Left colon (tissue), 2 donors: ENCODE measurements around the gene ESAM. TPM values are rescaled to one million over a fixed set of nuclear protein-coding genes. Genes with fewer than 3 reads are reported as not detected.

Source experiments
- ATAC-seq: fragments of 200-7000 bp; cut with Tn5 transposase; one replicate; pipeline ENCODE4 v1.9.1; 2020; ENCODE audit warnings: mild to moderate bottlenecking, moderate library complexity
- DNase-seq, 2 donors: peaks; one replicate each; pipeline ENCODE4 v3.0.0-alpha.2; 2020
- intact Hi-C, 2 donors: fragments of 100-400 bp; cut with DNase I in 1 of 2; cut with micrococcal nuclease in 1 of 2; formaldehyde crosslinking; loops; one replicate each; pipeline versions ENCODE4 v1.11.2 to v1.14.0; 2022; cut with DNase I, micrococcal nuclease
- long read RNA-seq: library from polyadenylated mRNA; unstranded; transcript quantifications from one replicate; pipeline ENCODE4 v2.0.0, GENCODE V29; 2021
- total RNA-seq, 2 donors: library from RNA; stranded (reverse); fragmentation: NEBNext Ultra II Directional; extraction: Animal tissue kit (Norgen Biotek cat#: 25700); gene quantifications; one replicate each; pipeline ENCODE4 v1.2.1, GENCODE V29; 2021
- donor health status: DM: no; HTN: no; CAD: no.
- donor health status: DM: yes; HTN: yes; CAD: no.

ESAM gene
- 1 to 10 TPM; 8.6 to 9.6 TPM for total RNA-seq
- long read RNA-seq, transcript ESAM-201 (7 exons, 1,826 nt), result major isoform, 8 of 17 reads
- long read RNA-seq, partial matches to known transcripts, result 3 of 17 reads
- long read RNA-seq, other reads (novel, unspliced or antisense), result 3 of 17 reads

- ATAC-seq (peak; percentile 69), DNase-seq (peak in 1 of 2 donors; percentile 84)
- intact Hi-C loops, result loop anchor here (2.0 to 10.0 kb wide), 3 partner anchors 73 to 91 kb away; partner anchors contain the start of genes SIAE (in 1 of the 2) and SPA17 (in 1 of the 2)
These were observed at the start of gene ESAM for GRCh38 chr11:124762105-124762623. ESAM (minus strand) TSS chr11:124762290; CDS start chr11:124762154, 136 bp downstream.

DNA sequence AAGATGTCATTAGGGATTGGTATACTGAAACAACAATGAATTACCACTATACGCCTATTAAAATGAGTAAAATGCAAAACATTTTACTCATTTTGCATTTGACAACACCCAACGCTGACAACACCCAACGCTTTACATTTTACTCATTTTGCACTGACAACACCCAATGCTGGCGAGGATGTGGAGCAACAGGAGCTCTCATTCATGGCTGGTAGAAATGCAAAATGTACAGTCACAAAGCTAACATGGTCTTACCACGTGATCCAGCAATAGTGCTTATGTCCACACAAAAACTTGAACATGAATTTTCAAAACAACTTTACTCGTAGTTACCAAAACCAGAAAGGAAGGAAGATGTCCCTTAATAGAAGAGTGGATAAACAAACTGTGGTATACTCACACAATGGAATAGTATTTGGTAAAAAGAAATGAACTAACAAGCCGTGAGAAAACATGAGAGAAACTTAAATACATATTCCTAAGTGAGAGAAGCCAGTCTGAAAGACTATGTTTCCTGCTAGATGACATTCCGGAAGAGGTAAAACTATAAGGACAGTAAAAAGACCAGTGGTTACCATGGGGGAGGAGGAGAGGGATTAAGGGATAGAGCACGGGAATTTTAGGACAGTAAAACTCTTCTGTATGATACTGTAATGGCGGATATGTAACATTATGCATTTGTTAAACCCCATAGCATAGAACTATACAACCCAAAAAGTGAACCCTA lies 49.5 kb upstream of the ESAM start:
- ATAC-seq, result no peak
- no peak for DNase-seq
- intact Hi-C loops, result no loop called here

GRCh38 chr11:124807660-124808270 lies 45.7 kb upstream of the ESAM start:
- no peak for ATAC-seq
- intact Hi-C loops, result no loop called here

DNA sequence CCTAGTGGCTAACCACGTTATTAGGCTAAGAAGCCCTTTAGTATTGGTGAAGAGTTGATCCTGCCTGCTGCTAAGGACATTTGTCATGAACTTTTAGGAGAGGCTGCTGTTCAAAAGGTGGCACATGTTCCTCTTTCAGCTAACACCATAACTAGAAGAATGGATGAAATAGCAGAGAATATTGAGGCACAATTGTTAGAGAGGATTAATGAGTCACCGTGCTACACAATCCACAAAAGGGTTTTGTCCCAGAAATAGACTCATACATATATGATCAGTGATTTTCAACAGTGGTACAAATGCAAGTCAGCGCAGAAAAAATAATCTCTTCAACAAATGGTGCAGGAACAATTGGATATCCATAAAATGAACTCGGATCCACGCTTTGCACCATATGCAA lies 45.1 kb upstream of the ESAM start:
- intact Hi-C loops, result no loop called here
- no peak for DNase-seq
- no peak for ATAC-seq

More at GRCh38 chr11:124807660-124808270, 45.7 kb upstream of the ESAM start:
- no peak for DNase-seq

DNA sequence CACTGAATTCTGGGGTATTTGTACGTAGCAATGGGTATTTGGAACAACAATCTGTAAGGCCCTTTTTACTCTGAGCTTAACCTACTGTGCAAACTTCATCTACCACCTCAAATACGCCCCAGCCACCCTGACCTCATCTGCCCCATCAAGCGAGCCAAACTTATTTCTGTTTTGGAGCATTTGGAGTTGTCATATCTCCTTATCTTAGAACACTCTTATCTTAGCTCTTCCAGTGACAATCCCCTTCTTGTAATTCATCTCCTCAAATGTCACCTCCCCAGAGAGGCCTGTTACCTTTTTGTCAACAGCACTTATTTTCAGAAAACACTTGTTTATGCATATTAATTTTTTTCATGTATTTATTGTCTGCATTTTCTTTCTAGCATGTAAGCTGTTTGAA lies 42.8 kb upstream of the ESAM start:
- intact Hi-C loops, result no loop called here
- DNase-seq (no peak), ATAC-seq (no peak)

- intact Hi-C loops, result no loop called here
- no peak for ATAC-seq
- no peak for DNase-seq
These were observed 39.7 kb upstream of the ESAM start for GRCh38 chr11:124801636-124802312.

DNA sequence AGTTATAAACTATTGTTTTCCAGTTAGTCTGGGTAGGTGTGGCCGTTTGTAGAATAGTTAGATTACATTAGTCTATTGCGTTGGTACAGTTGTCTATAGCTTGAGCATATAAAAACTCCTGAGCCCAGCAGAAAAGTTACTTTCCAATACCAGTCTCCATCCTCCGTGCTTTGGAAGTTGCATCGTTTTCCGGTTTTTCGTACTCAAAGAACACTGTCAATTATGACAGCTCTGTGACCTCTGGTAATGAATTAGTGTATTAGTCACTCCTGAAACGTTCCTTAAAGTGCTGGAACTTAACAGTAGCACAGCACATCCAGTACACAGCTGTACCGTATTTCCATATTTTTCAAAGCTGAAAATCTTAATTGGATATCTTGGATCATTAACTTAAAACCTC lies 38.9 kb upstream of the ESAM start:
- DNase-seq, result no peak
- ATAC-seq, result peak; percentile 31
- intact Hi-C loops, result no loop called here

GRCh38 chr11:124800226-124800929 lies 38.3 kb upstream of the ESAM start, which contains the start of gene MSANTD2:
MSANTD2 (minus strand) TSS chr11:124800406; CDS start chr11:124800380, 26 bp downstream.
- peak; percentile 68 to 85 for DNase-seq
- ATAC-seq, result peak; percentile 95
- intact Hi-C loops, result no loop called here

DNA sequence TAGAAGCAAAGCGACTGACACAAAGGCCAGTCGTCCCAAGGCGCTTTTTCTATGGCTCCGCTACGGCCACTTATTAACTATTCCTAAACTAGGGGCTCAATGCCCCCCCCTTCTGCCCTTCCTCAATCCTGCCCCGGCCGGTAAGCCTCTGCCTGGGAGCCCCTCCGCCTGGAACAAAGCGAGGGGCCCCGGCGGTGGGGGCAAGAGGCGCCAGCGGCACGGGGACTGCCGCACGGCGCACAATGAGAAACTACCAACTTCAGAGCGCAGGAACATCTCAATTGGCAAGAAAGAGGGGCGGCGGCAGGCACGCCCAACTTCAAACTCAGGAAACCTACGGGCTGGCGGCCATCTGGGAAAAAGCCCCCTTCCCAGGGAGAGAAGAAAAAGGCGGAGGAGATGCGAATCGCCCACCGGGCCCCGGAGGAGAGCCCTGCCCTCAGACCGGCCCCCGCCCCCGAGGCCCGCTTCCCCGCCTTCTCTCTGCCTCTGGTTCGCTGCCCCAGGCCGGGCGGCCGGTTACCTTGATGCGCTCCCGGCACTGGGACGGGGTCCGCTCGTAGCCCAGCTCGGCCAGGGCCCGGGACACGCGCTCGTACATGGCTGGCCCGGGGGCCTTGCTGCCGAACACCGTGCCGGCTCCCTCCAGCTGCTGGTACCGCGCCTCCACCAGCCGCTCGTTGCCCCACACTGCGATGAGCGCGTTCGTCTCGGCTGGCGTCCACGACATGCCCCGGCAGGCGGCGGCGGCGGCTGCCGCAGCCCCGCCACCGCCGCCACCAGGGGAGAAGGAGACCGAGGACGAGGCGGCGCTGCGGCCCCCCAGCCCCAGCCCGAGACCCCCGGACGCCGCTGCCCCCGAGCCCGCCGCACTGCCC lies 37.5 kb upstream of the ESAM start:
- DNase-seq, result peak; percentile 36 to 55
- intact Hi-C loops, result no loop called here
- ATAC-seq, result peak; percentile 50

GRCh38 chr11:124798991-124799347 lies 36.9 kb upstream of the ESAM start:
- intact Hi-C loops, result no loop called here
- no peak for DNase-seq
- no peak for ATAC-seq

DNA sequence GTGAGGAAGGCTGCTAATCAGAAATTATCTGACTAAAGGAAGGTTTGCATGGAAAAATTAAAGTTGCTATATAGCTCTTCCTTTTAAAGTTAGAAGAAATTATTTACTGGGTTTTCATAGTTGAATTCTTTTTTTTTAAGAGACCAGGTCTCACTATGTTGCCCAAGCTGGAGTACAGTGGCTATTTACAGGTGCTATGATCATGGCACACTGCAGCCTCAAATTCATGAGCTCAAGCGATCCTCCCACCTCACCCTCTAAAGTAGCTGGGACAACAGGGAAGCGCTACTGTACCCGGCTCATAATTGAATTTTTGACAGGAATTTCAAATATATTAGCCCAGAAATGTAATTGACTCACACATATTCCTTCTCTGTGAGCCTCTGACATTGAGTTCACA lies 34.2 kb upstream of the ESAM start:
- no peak for DNase-seq
- intact Hi-C loops, result no loop called here
- no peak for ATAC-seq

DNA sequence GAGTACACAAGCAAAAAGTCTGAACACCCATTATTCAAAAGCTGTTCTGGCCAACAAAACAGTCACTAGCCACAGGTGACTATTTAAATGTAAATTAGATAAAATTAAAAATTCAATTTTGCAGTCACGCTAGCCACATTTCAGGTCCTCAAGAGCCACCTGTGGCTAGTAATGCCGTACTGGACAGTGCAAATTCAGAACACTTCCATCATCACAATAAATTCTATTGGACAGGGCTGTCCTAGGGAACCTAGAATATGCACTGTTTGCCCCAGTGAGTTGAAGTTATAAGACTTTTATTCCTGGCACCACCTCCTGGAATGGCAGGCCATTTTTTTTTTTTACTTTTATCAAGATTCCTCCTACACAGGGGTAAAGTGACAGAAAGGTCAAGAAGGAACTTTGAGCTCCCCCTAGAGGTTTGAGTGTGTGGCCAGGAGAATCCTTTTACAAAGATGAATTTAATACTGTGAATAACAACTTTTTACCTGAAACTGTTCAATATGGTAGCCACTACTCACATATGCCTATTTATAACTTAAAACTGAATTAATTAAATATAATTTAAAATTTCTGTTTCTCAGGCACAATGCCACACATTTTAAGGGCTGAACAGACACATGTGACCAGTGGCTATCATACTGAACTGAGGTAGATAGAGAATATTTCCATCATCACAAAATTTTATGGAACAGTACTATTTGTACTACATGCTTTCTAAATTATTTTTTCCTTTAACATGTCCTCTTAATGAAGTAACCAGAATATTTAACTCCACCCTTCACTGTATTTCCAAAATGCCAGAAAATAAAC lies 31.6 kb upstream of the ESAM start:
- intact Hi-C loops, result no loop called here
- ATAC-seq (peak; percentile 75), DNase-seq (peak in 1 of 2 donors; percentile 24)

- DNase-seq, result no peak
- intact Hi-C loops, result no loop called here
- ATAC-seq, result no peak
These were observed 29.7 kb upstream of the ESAM start for GRCh38 chr11:124791626-124792341.

DNA sequence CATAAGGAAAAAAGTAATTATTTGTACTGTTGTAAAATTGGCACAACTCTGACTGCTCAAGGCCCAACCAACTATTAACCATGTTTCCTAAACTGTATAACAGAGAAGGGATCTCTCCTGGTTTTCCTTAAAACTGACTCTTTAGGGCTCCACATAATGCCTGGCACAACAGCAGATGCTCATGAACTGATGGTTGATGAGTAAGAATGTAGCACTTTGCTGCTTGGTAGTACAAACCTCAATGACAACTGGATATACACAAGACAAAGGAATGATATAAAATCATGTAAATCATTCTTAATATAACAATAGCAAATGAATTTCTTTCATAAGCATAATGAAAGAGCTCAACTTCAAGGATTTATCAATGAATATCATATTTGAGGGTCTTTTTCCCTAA lies 26.4 kb upstream of the ESAM start:
- ATAC-seq, result no peak
- intact Hi-C loops, result no loop called here

DNA sequence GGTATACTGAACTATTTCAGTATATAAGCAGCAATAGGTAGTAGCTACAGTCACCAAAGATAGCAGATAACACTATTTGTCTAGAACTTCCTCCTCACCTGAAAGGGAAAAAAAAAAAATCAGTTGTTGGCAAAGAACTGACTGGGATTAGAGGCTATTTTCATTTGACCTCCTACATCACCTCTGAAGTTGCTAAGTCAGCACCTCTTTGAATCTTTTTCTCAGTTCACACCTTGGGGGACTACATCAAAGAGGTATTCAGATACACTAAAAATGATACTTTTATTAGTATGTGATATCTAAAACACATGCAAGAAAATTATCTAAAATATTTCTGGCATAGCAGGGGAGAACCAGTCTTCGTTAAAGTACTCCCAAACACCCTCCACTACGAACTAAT lies 22.0 kb upstream of the ESAM start:
- DNase-seq, result no peak
- ATAC-seq, result peak; percentile 25
- intact Hi-C loops, result no loop called here

More for the DNA sequence above, 26.4 kb upstream of the ESAM start:
- no peak for DNase-seq

DNA sequence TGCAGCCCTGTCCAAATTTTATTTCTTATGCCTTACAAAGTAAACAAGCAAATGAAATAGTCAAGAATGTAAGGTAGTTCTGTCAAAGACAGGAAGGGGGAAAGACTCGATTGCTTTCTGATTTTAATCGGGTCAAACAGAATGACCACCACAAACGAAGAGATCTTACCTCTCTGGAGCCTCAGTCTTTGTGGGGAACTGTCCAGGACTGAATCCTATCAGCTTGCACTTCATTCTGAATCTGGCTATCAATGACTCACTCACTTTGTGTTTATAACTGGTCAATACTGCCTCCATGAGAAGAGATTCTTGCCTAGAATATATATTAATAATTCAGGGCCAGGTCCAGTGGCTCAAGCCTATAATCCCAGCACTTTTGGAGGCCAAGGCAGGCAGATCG lies 20.9 kb upstream of the ESAM start:
- DNase-seq (no peak), ATAC-seq (no peak)
- intact Hi-C loops, result no loop called here
